ENCODE measurements around the gene CFAP20DC. TPM values are rescaled to one million over a fixed set of nuclear protein-coding genes. Genes with fewer than 3 reads are reported as not detected.

The CFAP20DC gene
- total and polyA plus RNA-seq, 2 experiments from 2014 or later = 7.4 to 11.4 TPM

- TF ChIP-seq ZNF462 (CRISPR knock-in tag; IDR thresholded peaks at IDR 0.05) = no peak
- TF ChIP-seq, protein P1, sequence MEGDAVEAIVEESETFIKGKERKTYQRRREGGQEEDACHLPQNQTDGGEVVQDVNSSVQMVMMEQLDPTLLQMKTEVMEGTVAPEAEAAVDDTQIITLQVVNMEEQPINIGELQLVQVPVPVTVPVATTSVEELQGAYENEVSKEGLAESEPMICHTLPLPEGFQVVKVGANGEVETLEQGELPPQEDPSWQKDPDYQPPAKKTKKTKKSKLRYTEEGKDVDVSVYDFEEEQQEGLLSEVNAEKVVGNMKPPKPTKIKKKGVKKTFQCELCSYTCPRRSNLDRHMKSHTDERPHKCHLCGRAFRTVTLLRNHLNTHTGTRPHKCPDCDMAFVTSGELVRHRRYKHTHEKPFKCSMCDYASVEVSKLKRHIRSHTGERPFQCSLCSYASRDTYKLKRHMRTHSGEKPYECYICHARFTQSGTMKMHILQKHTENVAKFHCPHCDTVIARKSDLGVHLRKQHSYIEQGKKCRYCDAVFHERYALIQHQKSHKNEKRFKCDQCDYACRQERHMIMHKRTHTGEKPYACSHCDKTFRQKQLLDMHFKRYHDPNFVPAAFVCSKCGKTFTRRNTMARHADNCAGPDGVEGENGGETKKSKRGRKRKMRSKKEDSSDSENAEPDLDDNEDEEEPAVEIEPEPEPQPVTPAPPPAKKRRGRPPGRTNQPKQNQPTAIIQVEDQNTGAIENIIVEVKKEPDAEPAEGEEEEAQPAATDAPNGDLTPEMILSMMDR (conservative IDR thresholded peaks at IDR 0.05; ENCODE audit: low read depth in 2 of 2) = no peak
- no peak for TF ChIP-seq ZNF114 (CRISPR knock-in tag; IDR thresholded peaks at IDR 0.05)
- no peak for TF ChIP-seq JUNB (IDR thresholded peaks at IDR 0.05; ENCODE audit: unreplicated experiment)
- no peak for TF ChIP-seq POLR2AphosphoS5 (IDR thresholded peaks at IDR 0.05; ENCODE audit: low read depth)
Observed at GRCh38 chr3:58989163-58989562, 60.7 kb downstream of the CFAP20DC start (continued).

- no peaks in the 10 kb centered on the region; the same call in 2 of the 3 replicates for H3K4me1 Mint-ChIP-seq
- DNase-seq (ENCODE audit: low spot score) (no peak), ATAC-seq (no peak)
- Histone ChIP-seq H3K4me1 (ENCODE audit: insufficient read depth) (no peaks in the 10 kb centered on the region), H3K79me2 (replicated peaks; ENCODE audit: insufficient read depth) (no peaks in the 10 kb centered on the region), H3K36me3 (ENCODE audit: insufficient read depth) (no peaks in the 10 kb centered on the region), H3F3A (replicated peaks; ENCODE audit: low read depth) (no peaks in the 10 kb centered on the region), H4K20me1 (replicated peaks; ENCODE audit: insufficient read depth) (no peaks in the 10 kb centered on the region), H2AFZ (no peak overlapping the region), H3K27ac (ENCODE audit: low read depth) (no peak overlapping the region), H3K27me3 (ENCODE audit: insufficient read depth) (no peaks in the 10 kb centered on the region), H3K4me2 (no peak overlapping the region), H3K4me3 (no peak overlapping the region), H3K9me2 (ENCODE audit: insufficient read depth) (no peaks in the 10 kb centered on the region)
- no peak overlapping the region for H3K4me3 Mint-ChIP-seq
- no peak overlapping the region for H3K27ac Mint-ChIP-seq
- no peaks in the 10 kb centered on the region for H3K9me3 Mint-ChIP-seq
- H3K36me3 Mint-ChIP-seq (ENCODE audit: low read depth) = no peaks in the 10 kb centered on the region
- H3K27me3 Mint-ChIP-seq (ENCODE audit: insufficient read depth, low read depth, poor library complexity) = peaks cover 2% of the 10 kb centered on the region
- TF ChIP-seq, protein P2, sequence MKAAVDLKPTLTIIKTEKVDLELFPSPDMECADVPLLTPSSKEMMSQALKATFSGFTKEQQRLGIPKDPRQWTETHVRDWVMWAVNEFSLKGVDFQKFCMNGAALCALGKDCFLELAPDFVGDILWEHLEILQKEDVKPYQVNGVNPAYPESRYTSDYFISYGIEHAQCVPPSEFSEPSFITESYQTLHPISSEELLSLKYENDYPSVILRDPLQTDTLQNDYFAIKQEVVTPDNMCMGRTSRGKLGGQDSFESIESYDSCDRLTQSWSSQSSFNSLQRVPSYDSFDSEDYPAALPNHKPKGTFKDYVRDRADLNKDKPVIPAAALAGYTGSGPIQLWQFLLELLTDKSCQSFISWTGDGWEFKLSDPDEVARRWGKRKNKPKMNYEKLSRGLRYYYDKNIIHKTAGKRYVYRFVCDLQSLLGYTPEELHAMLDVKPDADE (IDR thresholded peaks at IDR 0.05) = no peak
- TF ChIP-seq, protein P3, sequence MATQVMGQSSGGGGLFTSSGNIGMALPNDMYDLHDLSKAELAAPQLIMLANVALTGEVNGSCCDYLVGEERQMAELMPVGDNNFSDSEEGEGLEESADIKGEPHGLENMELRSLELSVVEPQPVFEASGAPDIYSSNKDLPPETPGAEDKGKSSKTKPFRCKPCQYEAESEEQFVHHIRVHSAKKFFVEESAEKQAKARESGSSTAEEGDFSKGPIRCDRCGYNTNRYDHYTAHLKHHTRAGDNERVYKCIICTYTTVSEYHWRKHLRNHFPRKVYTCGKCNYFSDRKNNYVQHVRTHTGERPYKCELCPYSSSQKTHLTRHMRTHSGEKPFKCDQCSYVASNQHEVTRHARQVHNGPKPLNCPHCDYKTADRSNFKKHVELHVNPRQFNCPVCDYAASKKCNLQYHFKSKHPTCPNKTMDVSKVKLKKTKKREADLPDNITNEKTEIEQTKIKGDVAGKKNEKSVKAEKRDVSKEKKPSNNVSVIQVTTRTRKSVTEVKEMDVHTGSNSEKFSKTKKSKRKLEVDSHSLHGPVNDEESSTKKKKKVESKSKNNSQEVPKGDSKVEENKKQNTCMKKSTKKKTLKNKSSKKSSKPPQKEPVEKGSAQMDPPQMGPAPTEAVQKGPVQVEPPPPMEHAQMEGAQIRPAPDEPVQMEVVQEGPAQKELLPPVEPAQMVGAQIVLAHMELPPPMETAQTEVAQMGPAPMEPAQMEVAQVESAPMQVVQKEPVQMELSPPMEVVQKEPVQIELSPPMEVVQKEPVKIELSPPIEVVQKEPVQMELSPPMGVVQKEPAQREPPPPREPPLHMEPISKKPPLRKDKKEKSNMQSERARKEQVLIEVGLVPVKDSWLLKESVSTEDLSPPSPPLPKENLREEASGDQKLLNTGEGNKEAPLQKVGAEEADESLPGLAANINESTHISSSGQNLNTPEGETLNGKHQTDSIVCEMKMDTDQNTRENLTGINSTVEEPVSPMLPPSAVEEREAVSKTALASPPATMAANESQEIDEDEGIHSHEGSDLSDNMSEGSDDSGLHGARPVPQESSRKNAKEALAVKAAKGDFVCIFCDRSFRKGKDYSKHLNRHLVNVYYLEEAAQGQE (IDR thresholded peaks at IDR 0.05; ENCODE audit: unreplicated experiment) = no peak
- TF ChIP-seq EZH2 (IDR thresholded peaks at IDR 0.05; ENCODE audit: low read depth, unreplicated experiment) (no peak), JUNB (IDR thresholded peaks at IDR 0.05; ENCODE audit: unreplicated experiment) (no peak), POLR2AphosphoS5 (IDR thresholded peaks at IDR 0.05; ENCODE audit: low read depth) (no peak), CREB1 (CRISPR knock-in tag; IDR thresholded peaks at IDR 0.05; ENCODE audit: low read depth) (no peak), EZH2phosphoT487 (IDR thresholded peaks at IDR 0.05; ENCODE audit: unreplicated experiment) (no peak), NANOG (IDR thresholded peaks at IDR 0.05; ENCODE audit: borderline replicate concordance) (no peak), ZNF331 (CRISPR knock-in tag; IDR thresholded peaks at IDR 0.05; ENCODE audit: low read depth) (no peak)
Observed at GRCh38 chr3:58988041-58988440, 61.8 kb downstream of the CFAP20DC start.
